Kidney tubule cell (primary cell): ENCODE measurements around the gene SARDH.

Experiments
- DNase-seq: peaks from one replicate; pipeline ENCODE4 v3.0.0-alpha.2; 2018; ENCODE audit warnings: low spot score

The SARDH gene

GRCh38 chr9:133714606-133715294 lies 23.4 kb downstream of the SARDH start:
- DNase-seq = peak; percentile 17

- DNase-seq = no peak
Observed at GRCh38 chr9:133713960-133714495, 24.1 kb downstream of the SARDH start.

GRCh38 chr9:133713150-133713959 lies 24.8 kb downstream of the SARDH start:
- DNase-seq = no peak

GRCh38 chr9:133712221-133713100 lies 25.7 kb downstream of the SARDH start:
- no peak for DNase-seq

- peak; percentile 4 for DNase-seq
Observed at GRCh38 chr9:133711428-133712220, 26.5 kb downstream of the SARDH start.

- no peak for DNase-seq
Observed at GRCh38 chr9:133710661-133711427, 27.3 kb downstream of the SARDH start.

GRCh38 chr9:133709691-133710571 lies 28.2 kb downstream of the SARDH start:
- DNase-seq = no peak

GRCh38 chr9:133709015-133709611 lies 29.0 kb downstream of the SARDH start:
- DNase-seq = peak; percentile 25

- no peak for DNase-seq
Observed at GRCh38 chr9:133708246-133709014, 29.7 kb downstream of the SARDH start.

GRCh38 chr9:133707763-133708245 lies 30.3 kb downstream of the SARDH start:
- no peak for DNase-seq

GRCh38 chr9:133707065-133707762 lies 30.9 kb downstream of the SARDH start:
- DNase-seq = no peak

GRCh38 chr9:133706307-133707050 lies 31.7 kb downstream of the SARDH start:
- no peak for DNase-seq

- no peak for DNase-seq
Observed at GRCh38 chr9:133705576-133705975, 32.6 kb downstream of the SARDH start.

GRCh38 chr9:133704711-133705181 lies 33.4 kb downstream of the SARDH start:
- DNase-seq = no peak

GRCh38 chr9:133703591-133704399 lies 34.4 kb downstream of the SARDH start:
- no peak for DNase-seq
